SW 1271 (cell line): ENCODE results near the gene ASAP2.
"Not testable (repeated sequence)": the region's sequence is repeated elsewhere in the genome, so short reads cannot be mapped to it uniquely, and the experiment has no call there.

Experiments used
- DNase-seq, 2 experiments: peaks; one replicate each; lab custom pipeline; 2025; lab: John Stamatoyannopoulos, UW

Gene ASAP2

DNA sequence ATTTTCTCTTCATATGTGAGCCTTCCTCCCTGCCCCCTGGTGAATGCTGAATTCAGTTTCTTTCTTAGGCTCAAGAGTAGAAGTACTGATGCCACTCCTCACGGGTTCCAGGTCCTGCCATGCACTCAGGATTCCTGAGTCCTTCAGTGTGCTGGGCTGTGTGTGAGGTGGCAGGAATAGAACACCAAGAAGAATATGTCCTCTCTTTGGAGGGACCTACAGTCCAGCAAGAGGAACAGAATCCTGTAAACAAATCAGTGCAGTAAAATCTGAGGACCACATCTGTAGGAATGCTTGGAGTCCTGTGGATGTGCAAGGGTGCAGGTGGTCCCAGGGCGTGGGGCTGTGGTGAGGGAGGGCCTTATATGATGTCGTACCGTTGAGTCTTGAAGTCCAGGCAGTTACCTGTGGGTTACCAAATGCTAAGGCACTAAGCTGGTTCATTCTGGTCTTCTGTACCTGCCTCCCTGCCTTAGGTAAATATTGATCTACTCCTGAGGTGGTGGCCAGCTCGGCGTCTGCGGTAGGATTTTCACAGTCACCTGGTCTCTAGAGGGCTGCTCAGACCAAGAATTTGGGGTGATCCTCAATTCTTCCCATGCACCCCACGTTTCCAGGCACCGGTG is 5.5 kb downstream of the ASAP2 start:
- no peak for DNase-seq

GRCh38 chr2:9212661-9213411 is 6.2 kb downstream of the ASAP2 start:
- DNase-seq = no peak

DNA sequence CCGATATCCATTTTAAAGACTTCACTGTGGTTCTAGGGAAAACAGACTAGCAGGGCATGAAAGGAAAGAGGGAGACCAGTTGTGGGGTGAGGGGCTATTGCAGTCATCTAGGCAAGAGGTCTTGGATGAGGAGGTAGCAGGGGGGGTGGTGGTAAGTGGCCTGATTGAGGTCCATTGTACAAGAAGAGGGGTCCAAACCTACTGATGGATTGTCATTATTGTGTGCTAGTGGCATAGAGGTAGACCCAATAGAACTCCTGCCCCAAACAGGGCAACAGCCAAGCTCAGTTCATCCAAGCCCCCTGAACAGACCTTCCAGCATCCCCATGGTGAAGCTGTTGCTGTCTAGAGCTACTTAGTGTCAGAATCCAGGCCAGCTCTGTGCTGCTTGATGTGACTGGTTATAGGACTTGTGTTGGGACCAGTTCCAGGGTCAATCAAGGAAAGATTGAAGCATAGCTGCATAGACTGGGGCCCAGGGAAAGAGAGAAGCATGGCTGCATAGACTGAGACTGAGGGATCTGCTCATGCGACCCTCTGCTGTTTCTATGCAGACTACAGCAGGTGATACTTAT is 7.0 kb downstream of the ASAP2 start:
- DNase-seq = no peak

DNA sequence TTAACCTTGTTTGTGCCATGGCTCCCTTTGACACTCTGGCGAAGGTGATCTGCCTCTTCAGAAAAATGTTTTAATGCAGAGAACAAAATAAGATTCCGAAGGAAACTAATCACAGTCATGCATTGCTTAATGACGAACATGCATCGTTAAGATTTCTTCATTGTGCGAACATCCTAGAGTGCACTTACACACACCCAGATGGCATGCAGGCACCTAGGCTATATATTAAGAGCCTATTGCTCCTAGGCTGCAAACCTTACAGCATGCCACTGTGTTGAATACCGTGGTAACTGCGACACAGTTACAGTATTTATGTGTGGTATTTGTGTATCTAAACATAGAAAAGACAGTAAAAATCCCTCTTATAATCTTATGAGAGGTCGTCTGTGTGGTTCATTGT is 8.3 kb downstream of the ASAP2 start:
- DNase-seq = no peak

DNA sequence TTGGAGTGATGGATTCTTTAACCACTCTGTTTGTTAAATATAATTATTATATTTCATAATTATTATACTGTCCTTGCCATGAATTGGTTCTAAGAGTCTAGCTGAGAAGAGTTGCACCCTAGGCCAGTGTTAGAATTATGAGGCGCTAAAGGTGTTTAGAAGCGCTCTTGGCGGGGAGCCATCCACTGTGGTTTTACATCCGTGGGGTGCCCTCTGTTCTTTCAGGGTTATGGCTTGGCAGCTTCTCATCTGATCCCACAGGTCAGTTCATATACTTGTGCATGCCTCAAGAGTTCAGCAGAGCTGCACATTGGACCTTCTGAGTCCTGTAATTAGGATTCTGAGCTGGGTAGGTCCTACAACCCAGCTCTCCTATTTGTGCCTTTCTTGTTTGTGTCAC is 9.1 kb downstream of the ASAP2 start:
- DNase-seq = no peak

GRCh38 chr2:9216143-9216542 is 9.5 kb downstream of the ASAP2 start:
- not testable (repeated sequence) for DNase-seq

DNA sequence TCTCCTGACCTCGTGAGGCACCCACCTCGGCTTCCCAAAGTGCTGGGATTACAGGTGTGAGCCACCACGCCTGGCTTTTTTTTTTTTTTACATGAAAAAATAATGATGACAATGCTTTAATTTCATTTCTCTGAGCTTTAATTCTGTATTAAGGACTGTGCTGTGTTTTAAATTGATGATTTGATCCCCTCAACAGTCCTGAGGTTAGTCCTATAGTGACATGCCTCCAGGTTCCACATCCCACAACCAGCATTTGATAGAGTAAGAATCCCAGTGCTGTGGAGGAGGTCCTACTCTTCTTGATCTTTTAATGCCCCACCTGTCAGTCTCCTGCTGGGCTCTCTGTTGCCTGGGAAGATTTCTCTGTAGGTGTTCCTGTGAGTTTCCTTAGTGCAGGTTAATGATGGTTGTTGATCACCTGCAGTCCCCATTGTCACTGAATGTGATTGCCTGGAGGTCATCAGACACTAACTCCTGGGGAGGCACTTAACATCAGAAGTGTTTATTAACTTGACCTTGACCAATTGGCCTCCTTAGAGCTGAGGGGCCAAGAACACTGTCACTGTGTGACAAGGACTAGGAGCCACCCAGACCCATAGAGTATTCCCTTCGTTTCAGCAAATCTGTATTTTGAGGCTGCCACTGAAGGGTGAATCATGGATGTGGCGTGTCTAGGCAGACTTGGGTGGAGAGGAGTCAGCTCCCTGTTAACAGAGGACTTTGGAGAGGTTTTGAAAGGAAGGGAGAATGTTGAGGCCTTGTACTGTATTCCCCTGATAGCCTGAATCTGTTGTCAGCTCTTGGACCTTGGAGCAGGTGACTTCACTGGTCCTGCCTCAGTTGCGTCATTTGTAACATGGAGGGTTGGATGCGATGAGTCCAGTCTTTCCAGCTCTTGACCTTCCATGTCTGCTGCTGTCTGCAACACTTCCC is 11.5 kb downstream of the ASAP2 start:
- no peak for DNase-seq

GRCh38 chr2:9219027-9219445 is 12.4 kb downstream of the ASAP2 start:
- DNase-seq = no peak

DNA sequence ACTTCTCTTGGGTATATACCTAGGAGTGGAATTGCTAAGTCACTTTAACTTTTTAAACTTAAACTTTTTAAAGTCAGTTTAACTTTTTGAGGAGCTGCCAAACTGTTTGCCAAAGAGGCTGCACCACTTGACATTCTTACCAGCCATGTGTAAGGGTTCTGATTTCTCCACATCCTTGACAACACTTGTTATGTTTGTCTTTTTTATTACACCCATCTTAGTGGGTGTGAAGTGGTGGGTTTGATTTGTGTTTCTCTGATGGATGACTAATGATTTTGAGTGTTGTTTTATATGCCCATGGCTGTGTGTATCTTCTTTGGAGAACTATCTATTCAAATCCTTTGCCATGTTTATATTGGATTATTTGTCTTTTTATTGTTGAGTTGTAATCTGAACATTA is 13.6 kb downstream of the ASAP2 start:
- DNase-seq = no peak

DNA sequence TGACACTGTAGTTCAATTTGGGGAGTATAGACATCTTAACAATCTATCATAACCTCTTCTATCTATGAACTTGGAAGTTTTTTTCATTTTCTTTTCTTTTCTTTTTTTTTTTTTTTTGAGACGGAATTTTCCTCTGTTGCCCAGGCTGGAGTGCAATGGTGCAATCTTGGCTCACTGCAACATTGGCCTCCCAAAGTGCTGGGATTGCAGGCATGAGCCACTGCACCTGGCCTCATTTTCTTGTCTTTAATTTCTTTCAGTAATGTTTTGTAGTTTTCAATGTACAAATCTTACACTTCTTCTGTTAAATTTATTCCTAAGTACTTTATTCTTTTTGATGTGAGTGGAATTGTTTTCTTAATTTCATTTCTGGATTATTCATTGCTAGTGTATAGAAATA is 14.6 kb downstream of the ASAP2 start:
- DNase-seq = no peak

DNA sequence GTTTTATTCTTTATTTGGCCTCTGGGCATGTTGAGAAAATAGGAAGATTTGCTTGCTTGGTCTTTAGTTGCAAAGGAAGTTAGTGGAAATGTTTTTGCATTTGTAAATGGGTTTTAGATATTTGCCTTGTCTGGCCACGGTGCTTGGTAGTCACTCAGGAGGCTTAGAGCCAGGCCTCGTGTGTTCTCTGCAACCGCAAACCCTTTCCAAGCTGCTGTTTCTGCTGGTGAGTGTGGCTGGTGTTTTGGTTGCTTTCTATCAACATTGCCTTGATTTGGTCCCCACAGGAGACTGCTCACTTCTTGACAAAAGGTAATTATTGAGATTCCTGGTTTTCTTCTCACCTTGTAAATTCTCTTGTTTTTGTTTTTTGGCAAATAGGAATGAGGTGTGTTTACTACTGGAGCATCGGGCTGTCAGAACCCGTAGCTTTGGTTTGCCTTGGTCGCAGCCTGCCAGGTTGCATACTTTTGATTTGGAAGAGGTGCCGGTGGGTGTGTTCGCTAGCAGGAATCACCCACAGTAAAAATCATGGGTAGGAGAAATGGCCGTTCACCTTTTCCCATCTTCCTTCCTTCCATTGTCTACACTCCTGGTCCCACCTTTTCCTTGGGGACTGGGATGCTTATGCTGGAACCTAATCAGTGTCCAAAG is 15.8 kb downstream of the ASAP2 start:
- no peak for DNase-seq

- no peak for DNase-seq
These were observed 16.3 kb downstream of the ASAP2 start for GRCh38 chr2:9222893-9223287.

GRCh38 chr2:9225806-9226205 is 19.2 kb downstream of the ASAP2 start:
- DNase-seq = no peak

GRCh38 chr2:9226458-9227380 is 20.1 kb downstream of the ASAP2 start:
- DNase-seq = no peak

DNA sequence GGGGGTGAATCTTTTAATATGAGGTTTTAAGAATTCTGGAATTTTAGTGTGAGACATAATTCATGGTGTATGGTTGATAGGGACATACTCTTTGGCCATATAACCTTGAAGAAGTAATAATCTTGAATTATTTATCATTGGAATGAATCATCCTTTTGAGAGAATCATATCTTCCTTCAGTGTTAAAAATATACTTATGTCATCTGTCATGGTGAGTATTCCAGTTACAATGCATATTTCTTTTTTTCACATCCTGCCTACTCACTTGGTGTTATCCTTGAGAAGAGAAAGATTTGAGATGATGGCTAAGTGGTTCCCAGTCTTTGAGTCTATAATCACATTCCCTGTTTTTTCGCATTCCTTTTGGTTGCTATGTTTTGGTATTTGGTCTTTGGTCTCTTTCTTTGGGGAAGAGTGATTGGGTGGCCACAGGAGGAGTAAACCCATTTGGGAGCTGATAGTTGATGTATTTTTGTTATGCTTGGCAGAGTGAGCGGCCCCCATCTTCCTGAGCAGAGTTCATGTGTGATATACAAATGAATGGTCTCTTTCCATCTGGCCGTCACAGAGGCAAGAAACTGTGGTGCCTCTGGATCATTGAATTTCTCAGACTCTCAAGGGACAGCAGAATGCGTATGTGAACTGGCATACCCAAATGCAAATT is 21.6 kb downstream of the ASAP2 start:
- DNase-seq = peak in 1 of 2 experiments; percentile 20

- no peak for DNase-seq
These were observed 22.3 kb downstream of the ASAP2 start for GRCh38 chr2:9228781-9229469.

DNA sequence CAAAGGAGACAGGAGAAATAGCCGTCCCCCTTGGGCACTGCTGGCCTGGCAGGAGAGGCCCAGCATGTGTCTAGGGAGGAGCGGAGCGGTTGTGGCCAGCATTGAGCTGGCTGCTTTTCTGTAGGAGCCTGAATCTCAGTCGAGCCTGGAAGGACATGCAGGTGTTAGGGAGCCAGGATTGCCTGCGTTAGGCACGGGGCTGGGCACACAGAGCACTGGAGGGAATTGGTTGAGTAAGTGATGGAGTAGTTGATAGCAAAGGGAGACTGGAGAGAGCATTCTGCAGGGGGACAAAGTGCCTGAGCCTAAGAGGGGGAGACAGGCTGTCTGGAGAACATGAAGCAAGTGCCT is 22.8 kb downstream of the ASAP2 start:
- no peak for DNase-seq

GRCh38 chr2:9230051-9230802 is 23.6 kb downstream of the ASAP2 start:
- DNase-seq = peak in 1 of 2 experiments; percentile 41

DNA sequence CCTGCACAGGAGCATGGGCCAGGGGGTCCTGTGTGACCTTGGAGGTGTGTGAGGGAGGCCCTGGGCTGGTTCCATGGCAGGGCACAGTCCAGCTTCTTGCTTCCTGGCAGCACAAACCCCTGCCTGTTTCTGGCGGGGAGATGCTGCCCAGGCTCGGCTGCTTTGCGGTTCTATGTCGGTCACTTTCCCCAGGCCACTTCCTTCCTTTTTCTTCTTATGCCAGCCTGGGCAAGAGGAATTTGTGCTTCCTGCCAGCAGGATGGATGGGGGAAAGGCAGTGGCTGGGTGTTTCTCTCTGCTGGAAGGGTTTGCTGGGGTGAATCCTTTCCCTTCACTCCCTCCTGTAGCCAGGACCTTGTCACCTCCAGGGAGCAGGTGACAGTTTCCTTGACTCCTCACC is 24.3 kb downstream of the ASAP2 start:
- DNase-seq = peak in 1 of 2 experiments; percentile 36
